ENCODE measurements around the gene TAF11L12.
"Not testable (repeated sequence)": the region's sequence is repeated elsewhere in the genome, so short reads cannot be mapped to it uniquely, and the experiment has no call there.

The TAF11L12 gene

GRCh38 chr5:17625686-17626085 is 15.5 kb downstream of the TAF11L12 start:
- Histone ChIP-seq H3K4me3 (ENCODE audit: low read length in 2 of 2) (no peak overlapping the region), H3K36me3 (ENCODE audit: control insufficient read depth in 2 of 2, insufficient read depth in 2 of 2, low read length in 2 of 2) (no peaks in the 10 kb centered on the region), H3K9ac (ENCODE audit: low read length in 2 of 2) (no peak overlapping the region), H3K4me1 (ENCODE audit: control insufficient read depth, insufficient read depth, low read length) (no peaks in the 10 kb centered on the region), H3K27ac (ENCODE audit: low read length) (no peak overlapping the region), H3K27me3 (ENCODE audit: control insufficient read depth in 1 of 2, insufficient read depth in 2 of 2, low read length in 2 of 2) (no peaks in the 10 kb centered on the region), H3K9me3 (ENCODE audit: control insufficient read depth in 2 of 2, low read length in 2 of 2) (no peaks in the 10 kb centered on the region)

GRCh38 chr5:17631788-17632187 is 21.6 kb downstream of the TAF11L12 start, which contains the start of gene TAF11L13:
TSS of gene TAF11L13 (plus strand) at chr5:17632088.
- H3K27ac ChIP-seq (ENCODE audit: low read length); H3K36me3 ChIP-seq (ENCODE audit: control insufficient read depth in 2 of 2, insufficient read depth in 2 of 2, low read length in 2 of 2); H3K4me3 ChIP-seq (ENCODE audit: low read length in 2 of 2); H3K4me1 ChIP-seq (ENCODE audit: control insufficient read depth, insufficient read depth, low read length); H3K27me3 ChIP-seq (ENCODE audit: control insufficient read depth in 1 of 2, insufficient read depth in 2 of 2, low read length in 2 of 2); H3K9ac ChIP-seq (ENCODE audit: low read length in 2 of 2); H3K9me3 ChIP-seq (ENCODE audit: control insufficient read depth in 2 of 2, low read length in 2 of 2): not testable (repeated sequence)

DNA sequence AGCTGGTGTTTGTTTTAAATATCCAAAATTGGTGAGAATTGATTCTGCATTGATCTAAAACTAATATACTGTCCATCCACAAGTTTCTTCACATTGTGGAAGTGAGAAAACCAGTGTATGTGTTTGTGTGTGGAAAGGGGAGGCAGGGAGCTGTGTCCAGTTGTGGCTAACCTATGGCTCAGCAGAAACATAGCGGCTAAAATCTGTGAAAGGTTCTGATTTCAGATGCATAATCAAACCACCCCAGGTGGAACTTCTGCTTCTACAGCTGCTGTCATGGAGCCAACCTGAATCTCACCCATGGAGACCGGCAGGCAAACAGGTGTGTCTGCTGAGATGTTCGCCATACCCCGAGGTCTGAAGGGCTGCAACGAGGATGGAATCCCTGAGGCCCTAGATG is 24.0 kb downstream of the TAF11L12 start, which contains the start of gene TAF11L14:
TAF11L14 (plus strand) TSS at position 301 of the 400 bp plus-strand sequence.
- Histone ChIP-seq H3K9me3 (ENCODE audit: control insufficient read depth in 2 of 2, low read length in 2 of 2) (no peaks in the 10 kb centered on the region), H3K27me3 (ENCODE audit: control insufficient read depth in 1 of 2, insufficient read depth in 2 of 2, low read length in 2 of 2) (no peaks in the 10 kb centered on the region), H3K27ac (ENCODE audit: low read length) (no peak within 1 kb of the TSS), H3K9ac (ENCODE audit: low read length in 2 of 2) (no peak within 1 kb of the TSS), H3K4me3 (ENCODE audit: low read length in 2 of 2) (no peak within 1 kb of the TSS), H3K4me1 (ENCODE audit: control insufficient read depth, insufficient read depth, low read length) (no peaks in the 10 kb centered on the region), H3K36me3 (ENCODE audit: control insufficient read depth in 2 of 2, insufficient read depth in 2 of 2, low read length in 2 of 2) (no peaks in the 10 kb centered on the region)

DNA sequence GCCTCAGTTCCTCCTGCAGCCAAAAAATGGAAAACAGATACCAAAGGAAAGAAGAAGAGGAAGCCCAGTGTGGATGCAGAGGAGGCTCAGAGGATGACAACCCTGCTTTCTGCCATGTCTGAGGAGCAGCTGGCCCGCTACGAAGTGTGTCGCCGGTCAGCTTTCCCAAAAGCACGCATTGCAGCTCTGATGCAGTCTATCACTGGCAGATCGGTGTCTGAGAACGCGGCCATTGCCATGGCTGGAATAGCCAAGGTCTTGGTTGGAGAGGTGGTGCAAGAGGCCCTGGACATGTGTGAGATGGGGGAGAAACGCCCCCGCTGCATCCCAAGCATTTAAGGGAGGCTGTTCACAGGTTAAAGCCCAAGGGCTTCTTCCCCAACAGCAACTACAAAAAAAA is 39.0 kb downstream of the TAF11L12 start:
- not testable (repeated sequence) for H3K27me3 ChIP-seq (ENCODE audit: control insufficient read depth in 1 of 2, insufficient read depth in 2 of 2, low read length in 2 of 2); H3K36me3 ChIP-seq (ENCODE audit: control insufficient read depth in 2 of 2, insufficient read depth in 2 of 2, low read length in 2 of 2); H3K4me3 ChIP-seq (ENCODE audit: low read length in 2 of 2); H3K9me3 ChIP-seq (ENCODE audit: control insufficient read depth in 2 of 2, low read length in 2 of 2); H3K9ac ChIP-seq (ENCODE audit: low read length in 2 of 2); H3K4me1 ChIP-seq (ENCODE audit: control insufficient read depth, insufficient read depth, low read length); H3K27ac ChIP-seq (ENCODE audit: low read length)

DNA sequence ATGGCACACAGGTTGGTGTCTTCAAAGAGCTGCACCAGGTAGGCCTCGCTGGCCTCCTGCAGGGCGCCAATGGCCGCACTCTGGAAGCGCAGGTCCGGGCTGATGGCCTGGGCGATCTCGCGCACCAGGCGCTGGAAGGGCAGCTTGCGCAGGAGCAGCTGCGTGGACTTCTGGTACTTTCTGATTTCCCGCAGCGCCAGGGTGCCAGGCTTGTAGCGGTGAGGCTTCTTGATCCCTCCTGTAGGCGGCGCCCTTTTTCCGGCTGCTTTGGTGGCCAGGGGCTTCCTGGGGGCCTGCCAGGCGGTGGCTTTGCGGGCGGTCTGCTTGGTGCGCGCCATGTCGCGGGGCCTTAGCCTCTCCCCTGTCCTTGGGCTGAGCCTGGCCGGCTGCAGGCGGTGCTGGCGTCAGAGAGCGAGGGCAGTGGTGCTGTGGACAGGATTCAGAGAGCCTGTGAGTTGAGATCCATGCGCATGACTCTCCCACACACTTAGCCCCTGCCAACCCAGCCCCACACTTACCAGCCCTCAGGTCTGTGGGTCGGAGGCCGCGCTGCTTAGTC is 45.1 kb downstream of the TAF11L12 start:
- not testable (repeated sequence) for H3K9me3 ChIP-seq (ENCODE audit: control insufficient read depth in 2 of 2, low read length in 2 of 2); H3K27me3 ChIP-seq (ENCODE audit: control insufficient read depth in 1 of 2, insufficient read depth in 2 of 2, low read length in 2 of 2); H3K9ac ChIP-seq (ENCODE audit: low read length in 2 of 2); H3K27ac ChIP-seq (ENCODE audit: low read length); H3K36me3 ChIP-seq (ENCODE audit: control insufficient read depth in 2 of 2, insufficient read depth in 2 of 2, low read length in 2 of 2); H3K4me1 ChIP-seq (ENCODE audit: control insufficient read depth, insufficient read depth, low read length); H3K4me3 ChIP-seq (ENCODE audit: low read length in 2 of 2)

DNA sequence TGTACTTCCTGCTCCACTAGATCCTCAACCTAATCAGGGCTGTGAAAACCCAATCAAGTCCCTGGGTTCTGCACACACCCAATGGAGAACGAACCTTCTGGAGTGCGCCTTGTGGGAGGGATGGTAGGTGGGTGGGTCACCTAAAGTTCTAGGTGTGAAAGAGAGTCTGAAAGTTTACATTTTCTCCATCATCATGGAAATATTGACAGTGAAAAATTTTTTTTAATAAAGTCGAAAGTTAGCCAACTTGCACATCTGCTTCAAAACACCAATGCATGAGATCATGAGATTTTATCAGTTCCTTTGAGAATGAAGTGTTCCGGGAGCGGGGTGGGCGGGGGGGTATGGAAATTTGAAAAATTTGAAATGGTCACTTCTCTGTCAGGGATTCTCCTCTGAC is 45.7 kb downstream of the TAF11L12 start:
- Histone ChIP-seq H3K27me3 (ENCODE audit: control insufficient read depth in 1 of 2, insufficient read depth in 2 of 2, low read length in 2 of 2) (no peaks in the 10 kb centered on the region), H3K4me3 (ENCODE audit: low read length in 2 of 2) (no peak overlapping the region), H3K4me1 (ENCODE audit: control insufficient read depth, insufficient read depth, low read length) (no peaks in the 10 kb centered on the region), H3K36me3 (ENCODE audit: control insufficient read depth in 2 of 2, insufficient read depth in 2 of 2, low read length in 2 of 2) (no peaks in the 10 kb centered on the region), H3K9ac (ENCODE audit: low read length in 2 of 2) (no peak overlapping the region), H3K27ac (ENCODE audit: low read length) (no peak overlapping the region), H3K9me3 (ENCODE audit: control insufficient read depth in 2 of 2, low read length in 2 of 2) (no peaks in the 10 kb centered on the region)

All from stomach smooth muscle (tissue), 2 donors.